Epithelial cell of prostate (primary cell): ENCODE data around the gene ZDHHC17.
"Not testable (repeated sequence)": the region's sequence is repeated elsewhere in the genome, so short reads cannot be mapped to it uniquely, and the experiment has no call there.

Experiments
- DNase-seq: peaks from one replicate; pipeline ENCODE4 v3.0.0-alpha.2; 2011; ENCODE audit warnings: low read depth, low spot score
- H3K27ac ChIP-seq: fragments of 450-650 bp; 2 replicates; pipeline ENCODE4 v1.5.1; 2017; ENCODE audit warnings: mild to moderate bottlenecking

ZDHHC17 gene

GRCh38 chr12:76763746-76764675 is at the start of gene ZDHHC17:
TSS of gene ZDHHC17 (plus strand) at chr12:76764115. CDS start at chr12:76764237, 122 bp downstream.
- DNase-seq, result peak; percentile 51
- peak within 1 kb of the TSS; percentile 82 for H3K27ac ChIP-seq

GRCh38 chr12:76714415-76714814 is 49.5 kb upstream of the ZDHHC17 start:
- DNase-seq, result no peak

GRCh38 chr12:76714861-76715260 is 49.1 kb upstream of the ZDHHC17 start:
- no peak overlapping the region for H3K27ac ChIP-seq
- DNase-seq, result no peak

More at GRCh38 chr12:76714415-76714814, 49.5 kb upstream of the ZDHHC17 start:
- no peak overlapping the region for H3K27ac ChIP-seq

GRCh38 chr12:76715332-76715731 is 48.6 kb upstream of the ZDHHC17 start:
- no peak overlapping the region for H3K27ac ChIP-seq
- DNase-seq, result no peak

GRCh38 chr12:76717314-76717713 is 46.6 kb upstream of the ZDHHC17 start:
- no peak overlapping the region for H3K27ac ChIP-seq
- no peak for DNase-seq

GRCh38 chr12:76719171-76720041 is 44.5 kb upstream of the ZDHHC17 start:
- DNase-seq, result no peak
- H3K27ac ChIP-seq, result peak overlapping the region; percentile 71

- DNase-seq, result peak; percentile 36
- peak overlapping the region; percentile 71 for H3K27ac ChIP-seq
Measured at GRCh38 chr12:76720068-76720467, 43.8 kb upstream of the ZDHHC17 start.

GRCh38 chr12:76726626-76727025 is 37.3 kb upstream of the ZDHHC17 start:
- H3K27ac ChIP-seq, result no peak overlapping the region
- no peak for DNase-seq

- H3K27ac ChIP-seq, DNase-seq: not testable (repeated sequence)
Measured at GRCh38 chr12:76732188-76732587, 31.7 kb upstream of the ZDHHC17 start.

GRCh38 chr12:76737689-76738088 is 26.2 kb upstream of the ZDHHC17 start:
- not testable (repeated sequence) for DNase-seq, H3K27ac ChIP-seq

GRCh38 chr12:76738824-76739579 is 24.9 kb upstream of the ZDHHC17 start:
- H3K27ac ChIP-seq, result no peak overlapping the region
- no peak for DNase-seq

GRCh38 chr12:76739896-76740295 is 24.0 kb upstream of the ZDHHC17 start:
- no peak for DNase-seq
- H3K27ac ChIP-seq, result no peak overlapping the region

- no peak for DNase-seq
- H3K27ac ChIP-seq, result no peak overlapping the region
Measured at GRCh38 chr12:76740501-76740900, 23.4 kb upstream of the ZDHHC17 start.

GRCh38 chr12:76745343-76745742 is 18.6 kb upstream of the ZDHHC17 start:
- H3K27ac ChIP-seq, result no peak overlapping the region
- DNase-seq, result no peak

- DNase-seq, result no peak
Measured at GRCh38 chr12:76746516-76746915, 17.4 kb upstream of the ZDHHC17 start.

GRCh38 chr12:76747245-76747644 is 16.7 kb upstream of the ZDHHC17 start:
- no peak for DNase-seq
- no peak overlapping the region for H3K27ac ChIP-seq

More at GRCh38 chr12:76746516-76746915, 17.4 kb upstream of the ZDHHC17 start:
- no peak overlapping the region for H3K27ac ChIP-seq

GRCh38 chr12:76755829-76756379 is 8.0 kb upstream of the ZDHHC17 start:
- DNase-seq, result no peak
- H3K27ac ChIP-seq, result no peak overlapping the region

- H3K27ac ChIP-seq, result no peak overlapping the region
- DNase-seq, result no peak
Measured at GRCh38 chr12:76757694-76758093, 6.2 kb upstream of the ZDHHC17 start.

- no peak for DNase-seq
- H3K27ac ChIP-seq, result no peak overlapping the region
Measured at GRCh38 chr12:76762601-76762980, 1.3 kb upstream of the ZDHHC17 start.

GRCh38 chr12:76764856-76765255 is 941 bp downstream of the ZDHHC17 start:
- no peak for DNase-seq
- H3K27ac ChIP-seq, result peak overlapping the region; percentile 82
